Parathyroid adenoma (tissue), 2 donors: ENCODE results near the gene ZNF507.
"Not testable (repeated sequence)": the region's sequence is repeated elsewhere in the genome, so short reads cannot be mapped to it uniquely, and the experiment has no call there.

Source experiments
- H2AFZ ChIP-seq: fragments of 300-600 bp; sonication (generic); one replicate; pipeline ENCODE4 v1.7.0; 2017; ENCODE audit warnings: antibody characterized with exemption, mild to moderate bottlenecking
- H3K27ac ChIP-seq: fragments of 300-600 bp; sonication (generic); one replicate; pipeline ENCODE4 v1.7.0; 2017
- H3K27me3 ChIP-seq: fragments of 300-600 bp; sonication (generic); one replicate; pipeline ENCODE4 v1.7.0; 2017; ENCODE audit warnings: low read length; ENCODE audit not compliant: control insufficient read depth, insufficient read depth
- H3K36me3 ChIP-seq: fragments of 300-600 bp; sonication (generic); one replicate; pipeline ENCODE4 v1.7.0; 2017; ENCODE audit warnings: low read length; ENCODE audit not compliant: control insufficient read depth, insufficient read depth
- H3K4me1 ChIP-seq: fragments of 300-600 bp; sonication (generic); one replicate; pipeline ENCODE4 v1.7.0; 2017; ENCODE audit warnings: control low read depth
- H3K4me2 ChIP-seq: fragments of 300-600 bp; sonication (generic); one replicate; pipeline ENCODE4 v1.7.0; 2017; ENCODE audit warnings: low read length
- H3K4me3 ChIP-seq: fragments of 300-600 bp; sonication (generic); one replicate; pipeline ENCODE4 v1.7.0; 2017; ENCODE audit warnings: low read depth, low read length
- H3K79me2 ChIP-seq: fragments of 300-600 bp; sonication (generic); one replicate; pipeline ENCODE4 v1.7.0; 2017; ENCODE audit warnings: control low read depth
- H3K9ac ChIP-seq: fragments of 300-600 bp; sonication (generic); one replicate; pipeline ENCODE4 v1.7.0; 2017; ENCODE audit warnings: mild to moderate bottlenecking
- H3K9me3 ChIP-seq: fragments of 300-600 bp; sonication (generic); one replicate; pipeline ENCODE4 v1.7.0; 2017; ENCODE audit warnings: low read length; ENCODE audit not compliant: control insufficient read depth
- CTCF ChIP-seq: fragments of 300-600 bp; sonication (generic); IDR thresholded peaks from one replicate; pipeline ENCODE4 v1.7.0; 2017; ENCODE audit warnings: antibody characterized with exemption, mild to moderate bottlenecking
- donor health status: primary hyperparathyroidism.

ZNF507 gene

GRCh38 chr19:32422435-32422834 is 77.0 kb downstream of the ZNF507 start:
- Histone ChIP-seq H3K36me3 (no peaks in the 10 kb centered on the region), H3K27me3 (no peaks in the 10 kb centered on the region), H3K4me3 (no peak overlapping the region), H2AFZ (no peak overlapping the region), H3K27ac (no peak overlapping the region), H3K4me2 (no peak overlapping the region), H3K79me2 (no peaks in the 10 kb centered on the region), H3K9me3 (no peaks in the 10 kb centered on the region), H3K9ac (no peak overlapping the region), H3K4me1 (peaks cover 20% of the 10 kb centered on the region)
- no peak for TF ChIP-seq CTCF

GRCh38 chr19:32423944-32424343 is 78.5 kb downstream of the ZNF507 start:
- H3K27me3 ChIP-seq = not testable (repeated sequence)

GRCh38 chr19:32427536-32427935 is 82.1 kb downstream of the ZNF507 start:
- Histone ChIP-seq H3K4me1 (peaks cover 7% of the 10 kb centered on the region), H3K79me2 (no peaks in the 10 kb centered on the region), H3K27ac (no peak overlapping the region), H3K36me3 (no peaks in the 10 kb centered on the region), H3K27me3 (no peaks in the 10 kb centered on the region), H3K9me3 (no peaks in the 10 kb centered on the region), H3K9ac (no peak overlapping the region), H2AFZ (no peak overlapping the region), H3K4me2 (no peak overlapping the region), H3K4me3 (no peak overlapping the region)
- no peak for TF ChIP-seq CTCF

More at GRCh38 chr19:32423944-32424343, 78.5 kb downstream of the ZNF507 start:
- H2AFZ ChIP-seq, H3K4me3 ChIP-seq, H3K4me2 ChIP-seq, H3K9me3 ChIP-seq, H3K36me3 ChIP-seq, H3K79me2 ChIP-seq, H3K9ac ChIP-seq, H3K27ac ChIP-seq: not testable (repeated sequence)
- peaks cover 14% of the 10 kb centered on the region for H3K4me1 ChIP-seq

- Histone ChIP-seq H3K27ac (no peak overlapping the region), H3K4me2 (no peak overlapping the region), H3K9me3 (no peaks in the 10 kb centered on the region), H3K4me1 (no peaks in the 10 kb centered on the region), H3K9ac (no peak overlapping the region), H3K27me3 (no peaks in the 10 kb centered on the region), H3K36me3 (no peaks in the 10 kb centered on the region), H3K4me3 (no peak overlapping the region), H3K79me2 (peaks cover 3% of the 10 kb centered on the region), H2AFZ (no peak overlapping the region)
- TF ChIP-seq CTCF = no peak
These were observed 91.3 kb downstream of the ZNF507 start for GRCh38 chr19:32436692-32437091.

GRCh38 chr19:32437096-32437495 is 91.7 kb downstream of the ZNF507 start:
- TF ChIP-seq CTCF = no peak
- H3K36me3 ChIP-seq = no peaks in the 10 kb centered on the region
- no peak overlapping the region for H3K27ac ChIP-seq
- no peaks in the 10 kb centered on the region for H3K9me3 ChIP-seq
- no peak overlapping the region for H3K4me2 ChIP-seq
- H3K79me2 ChIP-seq = peaks cover 3% of the 10 kb centered on the region
- H3K4me1 ChIP-seq = no peaks in the 10 kb centered on the region
- no peaks in the 10 kb centered on the region for H3K27me3 ChIP-seq
- no peak overlapping the region for H2AFZ ChIP-seq
- no peak overlapping the region for H3K9ac ChIP-seq
- H3K4me3 ChIP-seq = no peak overlapping the region
